Measurements from ENCODE around the gene KANSL1. TPM values are rescaled to one million over a fixed set of nuclear protein-coding genes. Genes with fewer than 3 reads are reported as not detected.

The KANSL1 gene
- total and polyA plus RNA-seq, 2 donors (not counting 1 experiment from before 2014, with no cell fraction given) = 36.8 to 233 TPM

DNA sequence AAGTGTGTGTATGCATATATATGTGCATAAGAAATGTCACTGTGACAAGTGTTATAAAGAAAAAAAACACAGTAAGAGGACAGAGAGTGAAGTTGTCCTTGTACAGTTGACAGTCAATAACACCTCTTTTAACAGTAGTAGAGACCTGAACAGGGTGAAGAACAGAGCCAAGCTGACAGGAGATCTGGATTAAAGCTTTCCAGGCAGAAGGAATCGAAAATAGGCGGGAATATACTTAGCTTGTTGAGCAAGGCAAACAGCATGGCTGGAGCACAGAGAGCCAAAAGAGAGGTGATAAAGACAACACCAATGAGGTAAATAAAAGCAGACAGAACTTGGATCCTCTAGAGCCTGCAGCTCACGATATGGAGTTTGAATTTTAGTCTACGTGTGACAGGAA, 64.8 kb downstream of the KANSL1 start:
- H3K4me1 Mint-ChIP-seq = peaks cover 72% of the 10 kb centered on the region
- Histone ChIP-seq H3K79me2 (ENCODE audit: control insufficient read depth, insufficient read depth, low read length) (peaks cover 98% of the 10 kb centered on the region), H3K4me3 (ENCODE audit: control extremely low read depth in 1 of 5, extremely low read depth in 1 of 5, insufficient read depth in 1 of 5, low read depth in 2 of 5, low read length in 4 of 5) (no peak overlapping the region), H4K20me1 (ENCODE audit: control insufficient read depth, insufficient read depth, low read length, poor library complexity, severe bottlenecking) (peaks cover 90% of the 10 kb centered on the region), H2AFZ (ENCODE audit: insufficient read depth, low read depth, low read length, poor library complexity, severe bottlenecking) (no peak overlapping the region), H3K36me3 (replicated peaks in 1 of 2; ENCODE audit: control extremely low read depth in 1 of 2, control insufficient read depth in 1 of 2, extremely low read depth in 1 of 2, insufficient read depth in 2 of 2, low read length in 1 of 2) (peaks cover 5 to 11% of the 10 kb centered on the region in 2 experiments), H3K27ac (ENCODE audit: low read length in 2 of 2) (no peak overlapping the region), H3K9ac (ENCODE audit: low read length) (no peak overlapping the region), H3K27me3 (replicated peaks in 1 of 4; ENCODE audit: control extremely low read depth in 1 of 4, control insufficient read depth in 3 of 4, insufficient read depth in 4 of 4, low read length in 3 of 4) (no peaks in the 10 kb centered on the region), H3K4me2 (replicated peaks; ENCODE audit: low read depth, low read length, poor library complexity, severe bottlenecking) (no peak overlapping the region), H3K9me3 (ENCODE audit: control extremely low read depth in 1 of 3, control insufficient read depth in 2 of 3, insufficient read depth in 1 of 3, low read length in 2 of 3) (no peaks in the 10 kb centered on the region), H3K4me1 (ENCODE audit: control insufficient read depth in 2 of 2, insufficient read depth in 2 of 2, low read length in 2 of 2) (peaks cover 4 to 6% of the 10 kb centered on the region in 2 donors)
- no peak for ATAC-seq (ENCODE audit: low read depth)
- POLR2A ChIA-PET = no interaction called here
- no peak overlapping the region for H3K27ac Mint-ChIP-seq
- CTCF ChIA-PET = no interaction called here
- H3K9me3 Mint-ChIP-seq (ENCODE audit: insufficient read depth) = no peaks in the 10 kb centered on the region
- no peak overlapping the region for H3K4me3 Mint-ChIP-seq
- DNase-seq = no peak
- intact Hi-C loops (cut with micrococcal nuclease) = no loop called here
- 97% methylated on average over 4 of the region's 4 CpGs for WGBS (ENCODE audit: insufficient coverage)
- H3K27me3 Mint-ChIP-seq = no peaks in the 10 kb centered on the region
- TF ChIP-seq, protein P1, sequence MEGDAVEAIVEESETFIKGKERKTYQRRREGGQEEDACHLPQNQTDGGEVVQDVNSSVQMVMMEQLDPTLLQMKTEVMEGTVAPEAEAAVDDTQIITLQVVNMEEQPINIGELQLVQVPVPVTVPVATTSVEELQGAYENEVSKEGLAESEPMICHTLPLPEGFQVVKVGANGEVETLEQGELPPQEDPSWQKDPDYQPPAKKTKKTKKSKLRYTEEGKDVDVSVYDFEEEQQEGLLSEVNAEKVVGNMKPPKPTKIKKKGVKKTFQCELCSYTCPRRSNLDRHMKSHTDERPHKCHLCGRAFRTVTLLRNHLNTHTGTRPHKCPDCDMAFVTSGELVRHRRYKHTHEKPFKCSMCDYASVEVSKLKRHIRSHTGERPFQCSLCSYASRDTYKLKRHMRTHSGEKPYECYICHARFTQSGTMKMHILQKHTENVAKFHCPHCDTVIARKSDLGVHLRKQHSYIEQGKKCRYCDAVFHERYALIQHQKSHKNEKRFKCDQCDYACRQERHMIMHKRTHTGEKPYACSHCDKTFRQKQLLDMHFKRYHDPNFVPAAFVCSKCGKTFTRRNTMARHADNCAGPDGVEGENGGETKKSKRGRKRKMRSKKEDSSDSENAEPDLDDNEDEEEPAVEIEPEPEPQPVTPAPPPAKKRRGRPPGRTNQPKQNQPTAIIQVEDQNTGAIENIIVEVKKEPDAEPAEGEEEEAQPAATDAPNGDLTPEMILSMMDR (IDR thresholded peaks at IDR 0.05) = no peak
- no peak for TF ChIP-seq EZH2 (IDR thresholded peaks at IDR 0.05; ENCODE audit: borderline replicate concordance, insufficient read depth, low read depth, low read length, poor library complexity, severe bottlenecking)

DNA sequence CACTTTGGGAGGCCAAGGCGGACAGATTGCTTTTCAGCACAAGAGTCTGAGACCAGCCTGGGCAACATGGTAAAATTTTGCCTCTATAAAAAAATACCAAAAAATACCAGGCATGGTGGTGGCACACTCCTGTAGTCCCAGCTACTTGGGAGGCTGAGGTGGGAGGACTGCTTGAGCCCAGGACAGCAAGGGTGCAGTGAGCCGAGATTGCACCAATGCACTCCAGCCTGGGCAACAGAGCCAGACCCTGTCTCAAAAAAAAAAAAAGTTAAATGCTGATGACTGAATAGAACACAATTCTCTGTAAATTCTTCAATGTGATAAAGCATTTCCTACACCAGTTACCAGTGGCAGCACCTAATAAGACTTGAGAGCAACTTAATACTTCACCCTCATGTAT, 65.7 kb downstream of the KANSL1 start:
- DNase-seq = no peak
- Histone ChIP-seq H3K36me3 (replicated peaks in 1 of 2; ENCODE audit: control extremely low read depth in 1 of 2, control insufficient read depth in 1 of 2, extremely low read depth in 1 of 2, insufficient read depth in 2 of 2, low read length in 1 of 2) (peaks cover 3 to 7% of the 10 kb centered on the region in 2 experiments), H2AFZ (ENCODE audit: insufficient read depth, low read depth, low read length, poor library complexity, severe bottlenecking) (no peak overlapping the region), H3K27me3 (replicated peaks in 1 of 4; ENCODE audit: control extremely low read depth in 1 of 4, control insufficient read depth in 3 of 4, insufficient read depth in 4 of 4, low read length in 3 of 4) (no peaks in the 10 kb centered on the region), H3K4me3 (ENCODE audit: control extremely low read depth in 1 of 5, extremely low read depth in 1 of 5, insufficient read depth in 1 of 5, low read depth in 2 of 5, low read length in 4 of 5) (no peak overlapping the region), H4K20me1 (ENCODE audit: control insufficient read depth, insufficient read depth, low read length, poor library complexity, severe bottlenecking) (peaks cover 90% of the 10 kb centered on the region), H3K4me2 (replicated peaks; ENCODE audit: low read depth, low read length, poor library complexity, severe bottlenecking) (no peak overlapping the region), H3K9me3 (ENCODE audit: control extremely low read depth in 1 of 3, control insufficient read depth in 2 of 3, insufficient read depth in 1 of 3, low read length in 2 of 3) (no peaks in the 10 kb centered on the region), H3K79me2 (ENCODE audit: control insufficient read depth, insufficient read depth, low read length) (peaks cover 97% of the 10 kb centered on the region), H3K4me1 (ENCODE audit: control insufficient read depth in 2 of 2, insufficient read depth in 2 of 2, low read length in 2 of 2) (peaks cover 9 to 12% of the 10 kb centered on the region in 2 donors), H3K9ac (ENCODE audit: low read length) (no peak overlapping the region), H3K27ac (ENCODE audit: low read length in 2 of 2) (no peak overlapping the region)
- no peak overlapping the region for H3K4me3 Mint-ChIP-seq
- intact Hi-C loops (cut with micrococcal nuclease) = no loop called here
- POLR2A ChIA-PET = interaction anchor here (0.7 kb wide), 1 partner anchor 8 kb away, joined by 3 read pairs; no protein-coding TSS in a partner anchor
- no peak for ATAC-seq (ENCODE audit: low read depth)
- H3K9me3 Mint-ChIP-seq (ENCODE audit: insufficient read depth) = no peaks in the 10 kb centered on the region
- WGBS (ENCODE audit: insufficient coverage) = 100% methylated on average over 1 of the region's 2 CpGs
- H3K4me1 Mint-ChIP-seq = peaks cover 69% of the 10 kb centered on the region
- H3K27me3 Mint-ChIP-seq = no peaks in the 10 kb centered on the region
- no peak for TF ChIP-seq EZH2 (IDR thresholded peaks at IDR 0.05; ENCODE audit: borderline replicate concordance, insufficient read depth, low read depth, low read length, poor library complexity, severe bottlenecking)
- CTCF ChIA-PET = no interaction called here
- no peak overlapping the region for H3K27ac Mint-ChIP-seq
